NCI-H1417 (cell line): ENCODE data around the gene PLEKHH2.
A peak's percentile ranks its signal among the peaks of the same experiment; 100 is the strongest.

Experiments used
- DNase-seq, 3 experiments: peaks; one replicate each; lab custom pipeline; 2025; lab: John Stamatoyannopoulos, UW

Gene PLEKHH2

DNA sequence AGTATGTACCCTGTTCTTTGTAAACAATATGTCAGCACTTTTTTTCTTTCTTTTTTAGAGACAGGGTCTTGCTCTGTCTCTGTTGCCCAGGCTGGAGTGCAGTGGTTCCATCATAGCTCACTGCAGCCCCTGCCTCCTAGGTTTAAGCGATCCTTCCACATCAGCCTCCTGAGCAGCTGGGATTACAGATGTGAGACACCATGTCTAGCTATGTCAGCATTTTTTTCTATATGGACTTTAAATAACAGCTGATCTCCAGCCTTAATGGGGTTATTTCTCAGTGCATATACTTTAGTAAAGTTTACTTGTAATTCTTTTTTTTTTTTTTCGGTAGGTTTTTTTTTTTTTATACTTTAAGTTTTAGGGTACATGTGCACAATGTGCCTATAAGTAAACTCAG, 174.9 kb downstream of the PLEKHH2 start:
- DNase-seq: no peak

DNA sequence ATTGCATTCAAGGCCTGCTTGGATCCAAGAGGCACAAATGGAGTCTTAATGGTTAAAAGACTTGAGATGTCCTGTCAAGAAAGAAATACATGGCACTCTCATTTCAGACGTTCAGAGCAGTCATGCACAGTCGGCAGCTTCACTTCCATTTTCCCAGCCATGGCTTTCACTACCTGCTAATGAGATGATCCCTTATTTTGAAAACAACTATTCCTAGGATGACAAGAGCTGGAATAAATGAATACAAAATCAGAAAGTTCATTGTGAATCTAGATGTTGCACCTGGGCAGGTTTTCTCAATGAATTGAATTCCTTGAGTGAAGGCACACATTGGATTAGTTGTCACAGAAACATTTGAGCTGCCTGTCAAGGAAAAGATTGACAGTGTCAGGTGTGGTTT, 175.9 kb downstream of the PLEKHH2 start:
- peak in 1 of 3 experiments; percentile 11 for DNase-seq

GRCh38 chr2:43814711-43815110, 177.7 kb downstream of the PLEKHH2 start:
- no peak for DNase-seq
